H1 (cell line): ENCODE measurements around the gene GDPD4. TPM values are rescaled to one million over a fixed set of nuclear protein-coding genes. Genes with fewer than 3 reads are reported as not detected.

ENCODE experiments used
- CBX8 ChIP-seq: fragments of 300-800, 300-1000 bp; sonication (generic); IDR thresholded peaks from 2 replicates; pipeline ENCODE4 v1.7.1; 2016; ENCODE audit warnings: low read depth, low read length, borderline replicate concordance
- CHD1 ChIP-seq: IDR thresholded peaks from 2 replicates; pipeline ENCODE4 v1.6.1; 2012; ENCODE audit warnings: low read depth, low read length, improper control_type of control experiment
- FOSL1 ChIP-seq: IDR thresholded peaks from 2 replicates; pipeline ENCODE4 v1.6.1; 2011; ENCODE audit warnings: mild to moderate bottlenecking, low read depth, low read length, moderate library complexity; ENCODE audit not compliant: insufficient read depth
- GTF2F1 ChIP-seq: IDR thresholded peaks from 2 replicates; pipeline ENCODE4 v1.6.1; 2012; ENCODE audit warnings: low read depth, low read length, improper control_type of control experiment, borderline replicate concordance
- SAP30 ChIP-seq: fragments of 300-600 bp; sonication (generic); IDR thresholded peaks from 2 replicates; pipeline ENCODE4 v1.7.1; 2012; ENCODE audit warnings: low read length, moderate library complexity, mild to moderate bottlenecking, inconsistent platforms; ENCODE audit not compliant: insufficient read depth, insufficient replicate concordance
- SIN3A ChIP-seq, 2 experiments: IDR thresholded peaks in 1 of 2; conservative IDR thresholded peaks in 1 of 2; 2 replicates each; pipeline ENCODE4 v1.6.1; 2011 to 2012; ENCODE audit warnings: low read length in 2 of 2, improper control_type of control experiment in 1 of 2, low read depth in 1 of 2, mild to moderate bottlenecking in 1 of 2
- SP4 ChIP-seq: IDR thresholded peaks from 2 replicates; pipeline ENCODE4 v1.6.1; 2012; ENCODE audit warnings: low read length, inconsistent platforms
- TBP ChIP-seq: IDR thresholded peaks from 2 replicates; pipeline ENCODE4 v1.6.1; 2011; ENCODE audit warnings: low read depth, low read length, improper control_type of control experiment
- polyA plus RNA-seq, 7 experiments: library from polyadenylated mRNA; depleted of rRNA in 3 of 7; stranded (reverse) in 5 of 7; unstranded in 2 of 7; fragments of >200 nt in 5 of 7; fragments of 200-250 nt in 2 of 7; gene quantifications; 1 replicate in 5 of 7; 2 replicates in 1 of 7; 4 replicates in 1 of 7; pipeline versions ENCODE4 v1.2.1 to v1.2.3, GENCODE V29; 2011 to 2013; ENCODE audit warnings: missing spikeins in 2 of 7, mixed read lengths in 2 of 7
- total RNA-seq: library from RNA; stranded (reverse); fragmentation: NEBNext Ultra II Directional; extraction: Animal tissue kit (Norgen Biotek cat#: 25700); gene quantifications from 2 replicates; pipeline ENCODE4 v1.2.1, GENCODE V29; 2021
- TF ChIP-seq, protein P1 (sequence below), 3 experiments: IDR thresholded peaks; 1 replicate in 2 of 3; 2 replicates in 1 of 3; pipeline versions ENCODE4 v1.5.1 to v1.6.1; 2011; ENCODE audit warnings: low read length in 3 of 3, mild to moderate bottlenecking in 3 of 3, inconsistent platforms in 2 of 3, low read depth in 1 of 3, moderate library complexity in 1 of 3; ENCODE audit not compliant: insufficient read depth in 1 of 3; ENCODE audit errors: control extremely low read depth in 1 of 3

Gene GDPD4
- total and polyA plus RNA-seq, 2 of the 8 experiments (the other 6 are each of a cell fraction or from before 2014, with no cell fraction given) = not detected

DNA sequence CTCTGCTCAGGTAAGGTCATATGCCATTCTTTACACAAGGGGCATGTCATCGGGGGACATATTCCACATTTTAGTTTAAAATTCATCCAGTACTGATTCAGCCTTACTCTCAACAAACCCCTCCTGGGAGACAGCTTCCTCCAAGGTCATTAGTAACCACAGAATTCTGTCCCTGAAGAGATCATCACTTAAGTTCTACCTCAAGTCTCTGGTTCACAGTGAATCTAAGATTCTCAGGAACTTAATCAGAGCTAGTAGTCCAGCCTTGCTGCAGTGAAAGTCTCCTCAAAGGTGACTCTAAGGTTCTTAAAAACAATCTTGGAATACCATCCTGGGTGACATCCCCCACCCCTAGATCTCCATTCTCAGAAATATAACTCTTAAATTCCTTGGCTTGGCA lies 18.9 kb upstream of the GDPD4 start (continued):
- TF ChIP-seq, protein P1, sequence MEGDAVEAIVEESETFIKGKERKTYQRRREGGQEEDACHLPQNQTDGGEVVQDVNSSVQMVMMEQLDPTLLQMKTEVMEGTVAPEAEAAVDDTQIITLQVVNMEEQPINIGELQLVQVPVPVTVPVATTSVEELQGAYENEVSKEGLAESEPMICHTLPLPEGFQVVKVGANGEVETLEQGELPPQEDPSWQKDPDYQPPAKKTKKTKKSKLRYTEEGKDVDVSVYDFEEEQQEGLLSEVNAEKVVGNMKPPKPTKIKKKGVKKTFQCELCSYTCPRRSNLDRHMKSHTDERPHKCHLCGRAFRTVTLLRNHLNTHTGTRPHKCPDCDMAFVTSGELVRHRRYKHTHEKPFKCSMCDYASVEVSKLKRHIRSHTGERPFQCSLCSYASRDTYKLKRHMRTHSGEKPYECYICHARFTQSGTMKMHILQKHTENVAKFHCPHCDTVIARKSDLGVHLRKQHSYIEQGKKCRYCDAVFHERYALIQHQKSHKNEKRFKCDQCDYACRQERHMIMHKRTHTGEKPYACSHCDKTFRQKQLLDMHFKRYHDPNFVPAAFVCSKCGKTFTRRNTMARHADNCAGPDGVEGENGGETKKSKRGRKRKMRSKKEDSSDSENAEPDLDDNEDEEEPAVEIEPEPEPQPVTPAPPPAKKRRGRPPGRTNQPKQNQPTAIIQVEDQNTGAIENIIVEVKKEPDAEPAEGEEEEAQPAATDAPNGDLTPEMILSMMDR (IDR thresholded peaks at IDR 0.05; ENCODE audit: control extremely low read depth in 1 of 3, insufficient read depth in 1 of 3, low read depth in 1 of 3, low read length in 3 of 3) = no peak
- TF ChIP-seq GTF2F1 = no peak
- no peak for TF ChIP-seq CBX8
- no peak for TF ChIP-seq FOSL1
- TF ChIP-seq SP4 = no peak
- TF ChIP-seq SIN3A (conservative IDR thresholded peaks at IDR 0.05 in 1 of 2, IDR thresholded peaks at IDR 0.05 in 1 of 2; ENCODE audit: low read depth in 1 of 2, low read length in 2 of 2) = no peak
- TF ChIP-seq SAP30 = no peak
- TF ChIP-seq TBP = no peak
- no peak for TF ChIP-seq CHD1
